ENCODE measurements around the gene TMEM178B.
"Not testable (repeated sequence)": the region's sequence is repeated elsewhere in the genome, so short reads cannot be mapped to it uniquely, and the experiment has no call there.

TMEM178B gene

GRCh38 chr7:141073641-141074161 is at the start of gene TMEM178B:
Gene TMEM178B, plus strand, starts transcription at chr7:141074064.
- FAIRE-seq, result no peak

GRCh38 chr7:141024668-141025067 is 49.2 kb upstream of the TMEM178B start:
- no peak for FAIRE-seq

DNA sequence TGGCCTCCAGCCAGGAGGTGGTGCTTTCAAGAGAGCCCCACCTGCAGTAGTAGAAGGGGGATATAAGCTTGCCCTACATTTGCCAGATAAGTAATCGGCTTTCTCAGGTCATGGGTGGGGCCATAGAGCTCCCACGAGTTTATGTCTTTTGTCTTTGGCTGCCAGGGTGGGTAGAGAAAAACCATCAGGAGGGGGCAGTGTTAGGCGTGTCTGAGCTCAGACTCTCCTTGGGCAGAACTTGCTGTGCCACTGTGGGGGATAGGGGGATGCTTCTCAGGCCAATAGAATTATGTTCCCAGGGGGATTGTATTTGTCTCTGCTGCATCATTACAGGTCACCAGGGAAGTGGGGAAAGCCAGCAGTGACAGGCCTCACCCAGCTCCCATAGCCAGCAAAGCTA is 46.8 kb upstream of the TMEM178B start:
- FAIRE-seq, result no peak

GRCh38 chr7:141028767-141029166 is 45.1 kb upstream of the TMEM178B start:
- FAIRE-seq, result no peak

DNA sequence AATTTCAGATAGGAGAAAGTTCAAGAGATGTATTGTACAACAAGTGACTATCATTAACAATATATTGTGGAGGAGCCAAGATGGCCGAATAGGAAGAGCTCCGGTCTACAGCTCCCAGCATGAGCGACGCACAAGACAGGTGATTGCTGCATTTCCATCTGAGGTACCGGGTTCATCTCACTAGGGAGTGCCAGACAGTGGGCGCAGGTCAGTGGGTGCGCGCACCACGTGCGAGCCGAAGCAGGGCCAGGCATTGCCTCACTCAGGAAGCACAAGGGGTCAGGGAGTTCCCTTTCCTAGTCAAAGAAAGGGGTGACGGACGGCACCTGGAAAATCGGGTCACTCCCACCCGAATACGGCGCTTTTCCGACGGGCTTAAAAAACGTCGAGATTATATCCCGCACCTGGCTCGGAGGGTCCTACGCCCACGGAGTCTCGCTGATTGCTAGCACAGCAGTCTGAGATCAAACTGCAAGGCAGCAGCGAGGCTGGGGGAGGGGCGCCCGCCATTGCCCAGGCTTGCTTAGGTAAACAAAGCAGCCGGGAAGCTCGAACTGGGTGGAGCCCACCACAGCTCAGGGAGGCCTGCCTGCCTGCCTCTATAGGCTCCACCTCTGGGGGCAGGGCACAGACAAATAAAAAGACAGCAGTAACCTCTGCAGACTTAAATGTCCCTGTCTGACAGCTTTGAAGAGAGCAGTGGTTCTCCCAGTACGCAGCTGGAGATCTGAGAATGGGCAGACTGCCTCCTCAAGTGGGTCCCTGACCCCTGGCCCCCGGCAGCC is 41.1 kb upstream of the TMEM178B start:
- not testable (repeated sequence) for FAIRE-seq

DNA sequence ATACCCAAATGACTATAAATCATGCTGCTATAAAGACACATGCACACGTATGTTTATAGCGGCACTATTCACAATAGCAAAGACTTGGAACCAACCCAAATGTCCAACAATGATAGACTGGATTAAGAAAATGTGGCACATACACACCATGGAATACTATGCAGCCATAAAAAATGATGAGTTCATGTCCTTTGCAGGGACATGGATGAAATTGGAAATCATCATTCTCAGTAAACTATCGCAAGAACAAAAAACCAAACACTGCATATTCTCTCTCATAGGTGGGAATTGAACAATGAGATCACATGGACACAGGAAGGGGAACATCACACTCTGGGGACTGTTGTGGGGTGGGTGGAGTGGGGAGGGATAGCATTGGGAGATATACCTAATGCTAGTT is 35.8 kb upstream of the TMEM178B start:
- FAIRE-seq, result not testable (repeated sequence)

- FAIRE-seq, result no peak
These were observed 34.5 kb upstream of the TMEM178B start for GRCh38 chr7:141039376-141039775.

- no peak for FAIRE-seq
These were observed 31.4 kb upstream of the TMEM178B start for GRCh38 chr7:141042222-141043193.

GRCh38 chr7:141043616-141044015 is 30.2 kb upstream of the TMEM178B start:
- no peak for FAIRE-seq

GRCh38 chr7:141045126-141045841 is 28.6 kb upstream of the TMEM178B start:
- no peak for FAIRE-seq

GRCh38 chr7:141045842-141046620 is 27.8 kb upstream of the TMEM178B start:
- no peak for FAIRE-seq

GRCh38 chr7:141053626-141054025 is 20.2 kb upstream of the TMEM178B start:
- FAIRE-seq, result no peak

- FAIRE-seq, result no peak
These were observed 18.7 kb upstream of the TMEM178B start for GRCh38 chr7:141055146-141055545.

- FAIRE-seq, result no peak
These were observed 16.1 kb upstream of the TMEM178B start for GRCh38 chr7:141057788-141058187.

GRCh38 chr7:141067856-141068255 is 6.0 kb upstream of the TMEM178B start:
- FAIRE-seq, result not testable (repeated sequence)

GRCh38 chr7:141071260-141071854 is 2.5 kb upstream of the TMEM178B start:
- no peak for FAIRE-seq

DNA sequence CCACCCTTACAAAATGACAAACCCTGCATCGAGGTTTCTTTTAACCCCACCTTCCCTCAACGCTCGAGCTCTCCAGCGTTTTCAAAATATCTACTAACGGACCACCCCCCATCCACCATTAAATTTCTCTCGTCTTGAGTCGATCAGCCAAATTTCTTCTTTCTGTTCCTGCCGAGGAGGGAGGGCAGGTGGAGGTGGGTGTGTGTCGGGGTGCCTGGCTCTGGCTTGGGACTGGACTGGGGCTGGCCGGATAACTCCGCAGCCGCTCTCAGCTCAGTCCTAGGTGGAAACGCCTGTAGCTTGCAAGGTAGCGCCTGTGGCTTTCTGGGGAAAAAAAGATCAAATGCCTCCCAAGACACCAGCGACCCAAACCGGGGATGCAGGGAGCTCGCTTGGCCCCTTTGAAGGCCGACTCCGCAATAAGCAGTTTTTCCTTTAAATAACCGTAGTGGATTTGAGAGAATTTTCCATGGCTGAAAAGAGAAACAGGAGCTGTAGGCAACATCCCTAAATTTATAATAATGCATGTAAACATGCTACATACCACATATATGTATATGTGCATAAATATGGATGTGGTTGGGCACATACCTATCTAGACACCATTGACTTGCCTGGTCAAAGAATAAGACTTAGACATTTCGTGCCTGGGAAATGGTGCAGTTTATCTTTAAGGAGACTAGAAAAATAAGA is 1.9 kb upstream of the TMEM178B start:
- no peak for FAIRE-seq

GRCh38 chr7:141072548-141073172 is 1.2 kb upstream of the TMEM178B start:
- no peak for FAIRE-seq

GRCh38 chr7:141073173-141073640 is 657 bp upstream of the TMEM178B start:
- FAIRE-seq, result no peak
